Activated CD4-positive, alpha-beta T cell treated with anti-CD3 and anti-CD28 coated beads, Interleukin-2, Interleukin-4, amounts not matched to agents 100 ng/mL and 50 ng/mL, durations not matched to agents 16 hours and 8 hours (primary cell): Measurements from ENCODE around the gene ASAH2B.

Experiments used
- DNase-seq: peaks from one replicate; pipeline ENCODE4 v3.0.0-alpha.2; 2020; ENCODE audit warnings: low spot score

ASAH2B gene

GRCh38 chr10:50798297-50798696 is 58.6 kb downstream of the ASAH2B start:
- DNase-seq, result no peak

- DNase-seq, result no peak
Measured at GRCh38 chr10:50799595-50799994, 59.9 kb downstream of the ASAH2B start.

GRCh38 chr10:50805981-50806622 is 66.4 kb downstream of the ASAH2B start:
- DNase-seq, result no peak

- DNase-seq, result no peak
Measured at GRCh38 chr10:50807851-50808776, 68.4 kb downstream of the ASAH2B start.
